DND-41 (cell line): ENCODE data around the gene FAM83G.

Experiments used
- ATAC-seq: fragments of 200-7000 bp; cut with Tn5 transposase; 3 replicates; pipeline ENCODE4 v1.9.1; 2021; ENCODE audit warnings: low read depth; ENCODE audit not compliant: insufficient read depth
- DNase-seq: peaks from one replicate; pipeline ENCODE4 v3.0.0-alpha.2; 2020
- H2AFZ ChIP-seq: 2 replicates; pipeline ENCODE4 v1.6.0; 2012; ENCODE audit warnings: low read depth, low read length
- H3K27ac ChIP-seq: 2 replicates; pipeline ENCODE4 v1.5.1; 2012; ENCODE audit warnings: low read length, inconsistent platforms
- H3K27me3 ChIP-seq: fragments of 200-600 bp; sonication (generic); 2 replicates; pipeline ENCODE4 v1.6.0; 2012; ENCODE audit warnings: low read length, mild to moderate bottlenecking, inconsistent platforms; ENCODE audit not compliant: insufficient read depth, poor library complexity
- H3K36me3 ChIP-seq: 2 replicates; pipeline ENCODE4 v1.5.1; 2012; ENCODE audit warnings: low read length, inconsistent platforms; ENCODE audit not compliant: insufficient read depth
- H3K4me1 ChIP-seq: 2 replicates; pipeline ENCODE4 v1.5.1; 2012; ENCODE audit warnings: mild to moderate bottlenecking, low read length; ENCODE audit not compliant: insufficient read depth
- H3K4me2 ChIP-seq: 2 replicates; pipeline ENCODE4 v1.6.0; 2012; ENCODE audit warnings: mild to moderate bottlenecking, moderate library complexity, low read length, inconsistent platforms; ENCODE audit not compliant: insufficient read depth
- H3K4me3 ChIP-seq, 2 experiments: fragments of 200-600 bp in 1 of 2; shearing (Covaris generic) in 1 of 2; 2 replicates each; pipeline ENCODE4 v1.5.1; 2012 to 2016; ENCODE audit warnings: inconsistent platforms in 2 of 2, low read length in 2 of 2, mild to moderate bottlenecking in 2 of 2, low read depth in 1 of 2, moderate library complexity in 1 of 2
- H3K79me2 ChIP-seq: 2 replicates; pipeline ENCODE4 v1.6.0; 2012; ENCODE audit warnings: low read length, inconsistent platforms; ENCODE audit not compliant: insufficient read depth
- H3K9ac ChIP-seq: 2 replicates; pipeline ENCODE4 v1.6.0; 2012; ENCODE audit warnings: low read depth, mild to moderate bottlenecking, inconsistent platforms, low read length, moderate library complexity
- H3K9me3 ChIP-seq: 2 replicates; pipeline ENCODE4 v1.5.1; 2012; ENCODE audit warnings: low read length, moderate library complexity, mild to moderate bottlenecking, inconsistent platforms; ENCODE audit not compliant: insufficient read depth, severe bottlenecking
- H4K20me1 ChIP-seq: 2 replicates; pipeline ENCODE4 v1.6.0; 2012; ENCODE audit warnings: low read length; ENCODE audit not compliant: insufficient read depth
- EZH2 ChIP-seq: IDR thresholded peaks from 3 replicates; pipeline ENCODE4 v1.6.1; 2012; ENCODE audit warnings: borderline replicate concordance, low read depth, mild to moderate bottlenecking, moderate library complexity, low read length, inconsistent platforms; ENCODE audit not compliant: severe bottlenecking
- TF ChIP-seq, protein P1 (sequence below): IDR thresholded peaks from 2 replicates; pipeline ENCODE4 v1.5.1; 2012; ENCODE audit warnings: borderline replicate concordance, low read length, moderate library complexity, mild to moderate bottlenecking; ENCODE audit not compliant: poor library complexity, severe bottlenecking; ENCODE audit errors: extremely low read depth

The FAM83G gene

DNA sequence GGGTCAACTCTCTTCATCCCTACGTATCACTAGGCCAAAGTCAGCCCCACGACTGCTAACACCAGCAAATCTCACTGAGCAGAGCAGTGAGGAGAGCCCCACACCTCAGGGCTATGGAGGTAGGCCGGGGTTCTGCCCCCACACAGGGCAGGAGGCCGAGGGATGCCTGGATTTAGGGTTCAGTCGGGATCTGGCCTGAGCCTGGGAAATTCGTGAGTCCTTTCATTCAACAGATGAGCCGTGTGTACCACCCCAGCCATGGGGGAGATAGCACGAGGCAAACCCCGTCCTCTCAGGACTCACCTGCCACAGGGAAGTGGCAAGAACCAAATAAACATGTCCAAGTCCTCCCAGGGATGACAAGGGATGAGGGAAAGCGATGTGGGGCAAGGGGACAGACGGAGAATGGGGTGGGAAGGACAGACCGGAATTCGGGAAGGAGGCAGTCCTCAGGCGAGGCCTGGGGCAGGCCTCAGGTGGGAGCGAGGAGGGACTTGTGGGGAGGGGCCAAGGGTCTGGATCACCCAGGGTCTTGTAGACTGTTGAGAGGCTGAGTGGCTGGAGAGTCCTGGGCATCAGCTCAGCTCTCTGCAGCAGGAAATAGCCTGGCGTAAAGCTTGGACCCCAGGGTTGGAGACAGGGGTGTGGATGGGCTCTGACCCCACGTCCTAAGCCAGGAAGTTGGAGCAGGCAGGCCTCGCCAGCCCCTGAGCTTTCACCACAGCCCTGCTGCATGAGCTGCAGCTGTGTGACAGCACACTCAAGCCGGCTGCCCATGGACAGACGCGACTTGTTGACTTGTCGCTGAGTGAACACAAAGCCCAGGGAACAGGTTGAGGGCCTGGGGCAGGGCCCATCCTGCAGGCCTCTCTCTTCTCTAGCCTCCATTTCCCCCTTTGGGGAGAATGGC is 7.9 kb upstream of the FAM83G start:
- no peaks in the 10 kb centered on the region for H3K4me1 ChIP-seq
- DNase-seq (no peak), ATAC-seq (no peak)
- no peak overlapping the region for H3K4me3 ChIP-seq
- no peaks in the 10 kb centered on the region for H3K9me3 ChIP-seq
- H3K27me3 ChIP-seq, result no peaks in the 10 kb centered on the region
- peaks cover 7% of the 10 kb centered on the region; the same call in 1 of the 2 replicates for H4K20me1 ChIP-seq
- no peak overlapping the region for H3K27ac ChIP-seq
- no peak overlapping the region for H3K9ac ChIP-seq
- H3K36me3 ChIP-seq, result no peaks in the 10 kb centered on the region
- H3K4me2 ChIP-seq, result no peak overlapping the region
- H2AFZ ChIP-seq, result no peak overlapping the region
- TF ChIP-seq EZH2, result no peak
- TF ChIP-seq, protein P1, sequence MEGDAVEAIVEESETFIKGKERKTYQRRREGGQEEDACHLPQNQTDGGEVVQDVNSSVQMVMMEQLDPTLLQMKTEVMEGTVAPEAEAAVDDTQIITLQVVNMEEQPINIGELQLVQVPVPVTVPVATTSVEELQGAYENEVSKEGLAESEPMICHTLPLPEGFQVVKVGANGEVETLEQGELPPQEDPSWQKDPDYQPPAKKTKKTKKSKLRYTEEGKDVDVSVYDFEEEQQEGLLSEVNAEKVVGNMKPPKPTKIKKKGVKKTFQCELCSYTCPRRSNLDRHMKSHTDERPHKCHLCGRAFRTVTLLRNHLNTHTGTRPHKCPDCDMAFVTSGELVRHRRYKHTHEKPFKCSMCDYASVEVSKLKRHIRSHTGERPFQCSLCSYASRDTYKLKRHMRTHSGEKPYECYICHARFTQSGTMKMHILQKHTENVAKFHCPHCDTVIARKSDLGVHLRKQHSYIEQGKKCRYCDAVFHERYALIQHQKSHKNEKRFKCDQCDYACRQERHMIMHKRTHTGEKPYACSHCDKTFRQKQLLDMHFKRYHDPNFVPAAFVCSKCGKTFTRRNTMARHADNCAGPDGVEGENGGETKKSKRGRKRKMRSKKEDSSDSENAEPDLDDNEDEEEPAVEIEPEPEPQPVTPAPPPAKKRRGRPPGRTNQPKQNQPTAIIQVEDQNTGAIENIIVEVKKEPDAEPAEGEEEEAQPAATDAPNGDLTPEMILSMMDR, result no peak
- no peaks in the 10 kb centered on the region for H3K79me2 ChIP-seq

DNA sequence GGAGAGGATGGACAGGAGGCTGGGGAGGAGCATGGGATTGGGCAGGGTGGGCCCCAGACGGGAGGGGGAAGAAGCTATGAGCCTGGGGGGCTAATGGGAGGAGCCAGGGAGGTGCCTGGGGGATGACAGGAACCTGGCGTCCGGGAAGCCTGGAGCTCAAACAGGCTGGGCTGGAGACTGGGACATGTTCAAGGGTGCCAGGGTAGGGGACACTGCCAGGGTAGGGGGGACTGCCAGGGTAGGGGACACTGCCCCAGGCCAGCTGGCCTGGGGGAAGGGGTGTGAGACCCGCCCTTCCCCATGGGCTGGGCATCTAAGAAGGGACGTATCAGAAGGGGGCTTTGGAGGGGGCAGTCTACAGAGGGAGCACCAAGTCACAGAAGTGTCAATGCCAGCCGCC is 7.0 kb upstream of the FAM83G start:
- Histone ChIP-seq H3K27ac (no peak overlapping the region), H3K4me1 (no peaks in the 10 kb centered on the region), H3K79me2 (no peaks in the 10 kb centered on the region), H3K4me2 (no peak overlapping the region), H3K9ac (no peak overlapping the region), H3K4me3 (no peak overlapping the region), H2AFZ (no peak overlapping the region), H3K36me3 (no peaks in the 10 kb centered on the region), H3K27me3 (no peaks in the 10 kb centered on the region), H3K9me3 (no peaks in the 10 kb centered on the region), H4K20me1 (peaks cover 7% of the 10 kb centered on the region; the same call in 1 of the 2 replicates)
- DNase-seq (no peak), ATAC-seq (no peak)
- TF ChIP-seq, protein P1, result no peak
- no peak for TF ChIP-seq EZH2

DNA sequence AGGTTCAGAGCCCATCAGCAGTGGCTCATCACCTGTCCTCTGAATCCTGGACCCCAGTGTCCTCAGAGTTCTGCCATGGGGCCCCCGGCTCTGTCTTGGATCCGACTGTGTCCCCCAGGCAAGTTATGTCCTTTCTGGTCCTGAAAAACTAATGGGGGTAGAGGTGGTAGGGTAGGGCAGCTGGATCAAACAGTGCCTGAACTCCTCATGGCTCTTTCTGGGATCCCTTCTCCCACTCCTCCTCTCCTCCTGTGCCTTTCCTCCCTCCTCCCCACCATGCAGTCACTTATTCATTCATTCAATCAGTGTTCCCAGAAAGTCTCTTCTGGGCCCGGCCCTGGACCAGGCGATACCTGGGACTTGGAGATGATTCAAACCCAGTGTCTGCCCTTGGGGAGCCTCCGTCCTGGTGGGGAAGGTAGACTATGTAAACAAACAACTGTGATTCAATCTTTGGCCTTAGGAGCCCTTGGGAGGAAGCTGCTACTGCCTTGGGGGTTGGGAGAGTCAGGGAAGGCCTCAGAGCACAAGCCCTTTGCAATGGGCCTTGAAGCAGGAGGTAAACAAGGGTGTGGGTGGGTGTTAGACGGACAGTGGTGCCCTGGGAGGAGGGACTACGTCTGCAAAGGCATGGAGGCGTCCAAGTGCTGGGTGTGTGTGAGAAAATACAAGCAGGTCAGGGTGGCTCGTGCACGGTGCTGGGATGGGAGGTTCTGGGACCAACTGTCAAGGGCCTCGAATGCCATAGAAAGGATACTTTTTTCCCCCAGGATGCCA is 6.4 kb upstream of the FAM83G start:
- H3K4me3 ChIP-seq, result no peak overlapping the region
- H4K20me1 ChIP-seq, result peaks cover 7% of the 10 kb centered on the region; the same call in 1 of the 2 replicates
- no peaks in the 10 kb centered on the region for H3K27me3 ChIP-seq
- no peaks in the 10 kb centered on the region for H3K9me3 ChIP-seq
- H3K36me3 ChIP-seq, result no peaks in the 10 kb centered on the region
- H3K4me1 ChIP-seq, result no peaks in the 10 kb centered on the region
- H3K27ac ChIP-seq, result no peak overlapping the region
- no peak for TF ChIP-seq EZH2
- TF ChIP-seq, protein P1, result no peak
- H3K9ac ChIP-seq, result no peak overlapping the region
- H2AFZ ChIP-seq, result no peak overlapping the region
- ATAC-seq (no peak), DNase-seq (no peak)
- no peak overlapping the region for H3K4me2 ChIP-seq
- no peaks in the 10 kb centered on the region for H3K79me2 ChIP-seq
